WTC11 (cell line): ENCODE data around the gene ANO1. TPM values are rescaled to one million over a fixed set of nuclear protein-coding genes. Genes with fewer than 3 reads are reported as not detected.

Experiments used
- ATAC-seq: fragments of 200-7000 bp; cut with Tn5 transposase; 2 replicates; pipeline ENCODE4 v1.10.0; 2021; ENCODE audit warnings: mild to moderate bottlenecking, moderate library complexity
- CTCF ChIA-PET: fragments of 300-600 bp; sonication (Branson Sonifier 250); formaldehyde crosslinking; loops from one replicate; lab custom pipeline; 2021; ENCODE audit warnings: antibody characterized with exemption; lab: Charles Lee
- POLR2A ChIA-PET: fragments of 350-600 bp; sonication (Branson Sonifier 250); formaldehyde crosslinking; loops from one replicate; lab custom pipeline; 2021; ENCODE audit warnings: antibody characterized with exemption; lab: Charles Lee
- DNase-seq: peaks from one replicate; pipeline ENCODE4 v3.0.0; 2021; ENCODE audit warnings: low spot score
- H3K27ac Mint-ChIP-seq: 2 replicates; pipeline ENCODE4 v1.8.0; 2021; ENCODE audit warnings: mixed read lengths
- H3K27me3 Mint-ChIP-seq: 2 replicates; pipeline ENCODE4 v1.8.0; 2021; ENCODE audit warnings: low read depth, mild to moderate bottlenecking, moderate library complexity, mixed read lengths
- H3K36me3 Mint-ChIP-seq: 2 replicates; pipeline ENCODE4 v1.8.0; 2021; ENCODE audit warnings: mixed read lengths
- H3K4me1 Mint-ChIP-seq: 2 replicates; pipeline ENCODE4 v1.8.0; 2022; ENCODE audit warnings: mixed read lengths
- H3K4me3 Mint-ChIP-seq: 2 replicates; pipeline ENCODE4 v1.8.0; 2021; ENCODE audit warnings: mild to moderate bottlenecking, moderate library complexity, mixed read lengths
- H3K9me3 Mint-ChIP-seq: 2 replicates; pipeline ENCODE4 v1.8.0; 2021; ENCODE audit warnings: mixed read lengths
- AFF4 ChIP-seq: sonication (generic); formaldehyde crosslinking; IDR thresholded peaks from 2 replicates; pipeline ENCODE4 v1.8.1; 2023; ENCODE audit warnings: mild to moderate bottlenecking, missing genetic modification reagents, borderline replicate concordance
- ARID4B ChIP-seq: sonication (generic); formaldehyde crosslinking; IDR thresholded peaks from 2 replicates; pipeline ENCODE4 v1.8.0; 2023; ENCODE audit warnings: missing genetic modification reagents, mild to moderate bottlenecking, borderline replicate concordance
- ATF3 ChIP-seq: sonication (generic); formaldehyde crosslinking; conservative IDR thresholded peaks from 2 replicates; pipeline ENCODE4 v1.8.1; 2022; ENCODE audit warnings: mild to moderate bottlenecking, missing genetic modification reagents
- CDX4 ChIP-seq: fragments of 250-450 bp; sonication (Bioruptor Pico); IDR thresholded peaks from 2 replicates; pipeline ENCODE4 v1.9.0; 2021; ENCODE audit warnings: moderate library complexity, mild to moderate bottlenecking, inconsistent platforms, borderline replicate concordance
- CTCF ChIP-seq: fragments of 200-600 bp; IDR thresholded peaks from 2 replicates; pipeline ENCODE4 v1.8.0; 2022; ENCODE audit warnings: antibody characterized with exemption
- FOXJ3 ChIP-seq: sonication (generic); formaldehyde crosslinking; IDR thresholded peaks from 2 replicates; pipeline ENCODE4 v1.9.0; 2021; ENCODE audit warnings: missing genetic modification reagents, mild to moderate bottlenecking, borderline replicate concordance
- IRF1 ChIP-seq: sonication (generic); formaldehyde crosslinking; IDR thresholded peaks from 2 replicates; pipeline ENCODE4 v1.8.0; 2023; ENCODE audit warnings: missing genetic modification reagents
- NR1H2 ChIP-seq: sonication (generic); formaldehyde crosslinking; IDR thresholded peaks from 2 replicates; pipeline ENCODE4 v1.9.0; 2021; ENCODE audit warnings: mild to moderate bottlenecking, moderate library complexity, missing genetic modification reagents
- PREB ChIP-seq: sonication (generic); formaldehyde crosslinking; IDR thresholded peaks from 2 replicates; pipeline ENCODE4 v1.8.1; 2022; ENCODE audit warnings: mild to moderate bottlenecking, missing genetic modification reagents, moderate library complexity, borderline replicate concordance
- SMAD3 ChIP-seq: sonication (generic); formaldehyde crosslinking; IDR thresholded peaks from 2 replicates; pipeline ENCODE4 v1.8.0; 2022; ENCODE audit warnings: missing genetic modification reagents, mild to moderate bottlenecking, borderline replicate concordance
- SP1 ChIP-seq: sonication (generic); formaldehyde crosslinking; conservative IDR thresholded peaks from 2 replicates; pipeline ENCODE4 v1.8.1; 2022; ENCODE audit warnings: missing genetic modification reagents
- TEAD1 ChIP-seq: sonication (generic); formaldehyde crosslinking; IDR thresholded peaks from 2 replicates; pipeline ENCODE4 v1.8.0; 2022; ENCODE audit warnings: mild to moderate bottlenecking, missing genetic modification reagents
- ZNF219 ChIP-seq: sonication (generic); formaldehyde crosslinking; IDR thresholded peaks from 2 replicates; pipeline ENCODE4 v1.8.0; 2023; ENCODE audit warnings: missing genetic modification reagents, mild to moderate bottlenecking, borderline replicate concordance
- ZNF263 ChIP-seq: sonication (generic); formaldehyde crosslinking; IDR thresholded peaks from 2 replicates; pipeline ENCODE4 v1.8.1; 2022; ENCODE audit warnings: low read depth, mild to moderate bottlenecking, moderate library complexity, missing genetic modification reagents
- total RNA-seq: library from RNA; stranded (reverse); gene quantifications from 3 replicates; pipeline ENCODE4 v1.2.3, GENCODE V29; 2021

The ANO1 gene
- total RNA-seq, 1 experiment from 2014 or later = 4.1 TPM

GRCh38 chr11:70095541-70096252 is 17.6 kb downstream of the ANO1 start:
- no peak overlapping the region for H3K4me3 Mint-ChIP-seq

More at GRCh38 chr11:70095541-70096252, 17.6 kb downstream of the ANO1 start:
- POLR2A ChIA-PET = no interaction called here
- CTCF ChIA-PET = interaction anchor here (0.7 to 1.5 kb wide), 2 partner anchors 177 to 391 kb away, joined by 3 read pairs; no protein-coding TSS in a partner anchor
- TF ChIP-seq SMAD3 = no peak
- TF ChIP-seq TEAD1 (CRISPR knock-in tag) = no peak
- TF ChIP-seq CTCF = no peak
- TF ChIP-seq IRF1 (CRISPR knock-in tag) = no peak
- TF ChIP-seq ZNF263 (CRISPR knock-in tag) = no peak
- no peak for TF ChIP-seq ARID4B (CRISPR knock-in tag)
- no peak for TF ChIP-seq SP1 (CRISPR knock-in tag)
- no peak for TF ChIP-seq CDX4
- TF ChIP-seq ATF3 (CRISPR knock-in tag) = no peak
- no peak for TF ChIP-seq NR1H2 (CRISPR knock-in tag)
- no peak for TF ChIP-seq FOXJ3
- no peak for TF ChIP-seq AFF4
- TF ChIP-seq PREB (CRISPR knock-in tag) = no peak
- TF ChIP-seq ZNF219 (CRISPR knock-in tag) = no peak
- H3K9me3 Mint-ChIP-seq = peaks cover 4% of the 10 kb centered on the region; the same call in 1 of the 2 replicates
- no peaks in the 10 kb centered on the region for H3K27me3 Mint-ChIP-seq
- no peak for DNase-seq
- no peak for ATAC-seq
- H3K4me1 Mint-ChIP-seq = no peaks in the 10 kb centered on the region
- no peak overlapping the region for H3K27ac Mint-ChIP-seq
- H3K36me3 Mint-ChIP-seq = no peaks in the 10 kb centered on the region
